ENCODE data around the gene PTPN4. TPM values are rescaled to one million over a fixed set of nuclear protein-coding genes. Genes with fewer than 3 reads are reported as not detected.

The PTPN4 gene
- total RNA-seq, 2 donors from 2014 or later, result 23.7 to 65.3 TPM

DNA sequence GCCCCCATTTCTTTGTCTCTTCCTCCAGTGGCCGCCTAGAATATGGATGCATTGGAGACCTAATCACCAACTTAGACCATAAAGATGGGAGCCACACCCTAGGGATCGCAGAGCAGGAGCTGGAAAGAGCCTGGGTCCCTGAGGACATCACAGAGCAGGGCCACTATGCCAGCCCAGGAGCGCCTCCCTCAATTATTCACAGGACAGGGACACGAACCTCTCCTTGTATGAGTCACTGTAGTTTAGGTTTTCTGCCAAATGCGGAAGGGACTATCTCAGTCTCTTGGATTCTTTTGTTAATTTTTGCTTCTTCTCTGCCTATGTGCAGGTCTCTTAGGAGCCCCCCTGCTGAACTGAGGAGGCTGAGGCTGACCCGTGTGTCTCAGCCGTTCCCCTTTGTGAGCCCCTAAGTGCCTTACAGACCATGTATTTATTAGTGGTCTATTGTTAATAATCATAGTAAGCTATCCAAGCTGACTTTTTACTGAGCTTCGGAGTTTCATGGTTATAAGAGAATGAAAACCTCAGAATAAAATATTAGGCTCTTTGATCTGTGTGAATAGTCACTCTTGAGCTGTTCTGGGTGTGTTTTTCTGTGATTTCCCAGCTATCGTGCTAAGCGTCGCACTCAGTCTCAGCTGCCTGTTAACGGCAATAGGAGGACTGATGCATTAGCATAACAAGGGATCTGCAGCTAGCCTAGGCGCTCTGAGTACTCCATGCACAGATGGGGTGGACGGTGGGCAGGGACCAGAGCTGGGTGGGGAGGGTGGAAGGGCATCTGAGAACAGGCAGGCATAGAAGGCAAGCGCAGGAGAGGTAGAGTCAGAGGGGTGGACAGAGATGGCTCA lies 12.7 kb upstream of the PTPN4 start:
- no peak overlapping the region for H3K4me3 ChIP-seq

DNA sequence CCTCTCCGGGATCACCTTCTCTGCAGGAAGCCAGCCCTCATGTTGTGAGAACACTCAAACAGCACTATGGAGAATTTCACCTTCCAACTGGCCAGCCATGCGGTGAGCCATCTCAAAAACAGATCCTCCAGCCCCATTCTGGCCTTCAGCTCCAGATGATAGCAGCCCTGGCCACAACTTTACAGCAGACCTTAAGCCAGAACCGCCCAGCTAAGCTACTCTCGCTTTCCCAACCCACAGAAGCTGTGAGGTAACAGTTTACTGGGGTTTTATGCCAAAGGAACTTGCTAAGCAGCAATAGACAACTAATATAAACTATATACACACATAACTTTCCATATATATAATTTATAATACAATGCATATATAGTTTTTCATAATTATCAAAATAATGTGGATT lies 11.6 kb upstream of the PTPN4 start:
- H3K4me1 ChIP-seq (replicated peaks), result no peaks in the 10 kb centered on the region
- H3K4me3 ChIP-seq, result no peak overlapping the region
- TF ChIP-seq POLR2AphosphoS5 (IDR thresholded peaks at IDR 0.05) (no peak), POLR2A (IDR thresholded peaks at IDR 0.05) (no peak)
- TF ChIP-seq, protein P1, sequence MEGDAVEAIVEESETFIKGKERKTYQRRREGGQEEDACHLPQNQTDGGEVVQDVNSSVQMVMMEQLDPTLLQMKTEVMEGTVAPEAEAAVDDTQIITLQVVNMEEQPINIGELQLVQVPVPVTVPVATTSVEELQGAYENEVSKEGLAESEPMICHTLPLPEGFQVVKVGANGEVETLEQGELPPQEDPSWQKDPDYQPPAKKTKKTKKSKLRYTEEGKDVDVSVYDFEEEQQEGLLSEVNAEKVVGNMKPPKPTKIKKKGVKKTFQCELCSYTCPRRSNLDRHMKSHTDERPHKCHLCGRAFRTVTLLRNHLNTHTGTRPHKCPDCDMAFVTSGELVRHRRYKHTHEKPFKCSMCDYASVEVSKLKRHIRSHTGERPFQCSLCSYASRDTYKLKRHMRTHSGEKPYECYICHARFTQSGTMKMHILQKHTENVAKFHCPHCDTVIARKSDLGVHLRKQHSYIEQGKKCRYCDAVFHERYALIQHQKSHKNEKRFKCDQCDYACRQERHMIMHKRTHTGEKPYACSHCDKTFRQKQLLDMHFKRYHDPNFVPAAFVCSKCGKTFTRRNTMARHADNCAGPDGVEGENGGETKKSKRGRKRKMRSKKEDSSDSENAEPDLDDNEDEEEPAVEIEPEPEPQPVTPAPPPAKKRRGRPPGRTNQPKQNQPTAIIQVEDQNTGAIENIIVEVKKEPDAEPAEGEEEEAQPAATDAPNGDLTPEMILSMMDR (IDR thresholded peaks at IDR 0.05), result no peak
- H3K9me3 ChIP-seq, result no peaks in the 10 kb centered on the region
- no peaks in the 10 kb centered on the region for H3K36me3 ChIP-seq
- intact Hi-C loops (cut with DNase I), result no loop called here
- no peak for DNase-seq (ENCODE audit: low spot score)
- WGBS, result 94% methylated on average over 4 of the region's 4 CpGs
- H3K27me3 ChIP-seq (replicated peaks; ENCODE audit: insufficient read depth), result no peaks in the 10 kb centered on the region
- no peak overlapping the region for H3K27ac ChIP-seq

More for the DNA sequence above, 12.7 kb upstream of the PTPN4 start:
- Histone ChIP-seq H3K27me3 (replicated peaks; ENCODE audit: insufficient read depth) (no peaks in the 10 kb centered on the region), H3K36me3 (no peaks in the 10 kb centered on the region), H3K9me3 (no peaks in the 10 kb centered on the region), H3K4me1 (replicated peaks) (no peaks in the 10 kb centered on the region), H3K27ac (no peak overlapping the region)
- intact Hi-C loops (cut with DNase I), result no loop called here
- no peak for DNase-seq (ENCODE audit: low spot score)
- 82% methylated on average over 15 of the region's 15 CpGs for WGBS
- TF ChIP-seq, protein P1 (IDR thresholded peaks at IDR 0.05), result no peak
- TF ChIP-seq POLR2AphosphoS5 (IDR thresholded peaks at IDR 0.05), result no peak
- TF ChIP-seq POLR2A (IDR thresholded peaks at IDR 0.05), result no peak

DNA sequence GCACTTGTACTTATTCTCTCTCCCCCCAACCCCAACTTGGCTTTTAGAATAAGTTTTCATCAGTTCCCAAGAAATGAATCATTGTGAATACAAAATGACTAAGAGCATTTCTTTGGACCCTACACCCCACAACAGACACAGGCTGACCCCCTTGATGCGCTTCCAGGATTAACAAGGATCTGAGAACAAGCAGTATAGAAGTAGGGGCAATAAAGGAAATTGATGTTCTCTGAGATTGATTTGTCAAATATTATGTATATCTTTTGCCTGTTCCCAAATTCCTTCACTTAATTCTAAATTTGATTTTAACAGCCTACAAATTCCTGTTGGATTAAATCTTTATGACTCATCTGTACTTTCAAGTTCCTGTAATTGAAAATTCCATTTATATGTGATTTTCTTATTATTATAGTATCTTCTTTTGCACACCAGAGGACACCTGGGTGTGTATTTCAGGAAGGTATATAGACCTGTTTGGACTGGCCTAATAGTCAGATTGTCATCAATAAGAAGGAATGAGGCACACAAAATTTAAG lies 10.2 kb upstream of the PTPN4 start:
- Histone ChIP-seq H3K4me3 (no peak overlapping the region), H3K27me3 (replicated peaks; ENCODE audit: insufficient read depth) (no peaks in the 10 kb centered on the region), H3K36me3 (no peaks in the 10 kb centered on the region), H3K9me3 (no peaks in the 10 kb centered on the region), H3K27ac (no peak overlapping the region), H3K4me1 (replicated peaks) (no peaks in the 10 kb centered on the region)
- TF ChIP-seq POLR2A (IDR thresholded peaks at IDR 0.05), result no peak
- no peak for TF ChIP-seq POLR2AphosphoS5 (IDR thresholded peaks at IDR 0.05)
- TF ChIP-seq, protein P1 (IDR thresholded peaks at IDR 0.05), result no peak
- no peak for DNase-seq (ENCODE audit: low spot score)
- WGBS, result 86% methylated on average over 1 of the region's 1 CpG
- intact Hi-C loops (cut with DNase I), result loop anchor here (10.0 kb wide), 1 partner anchor 195 kb away; no protein-coding TSS in a partner anchor

DNA sequence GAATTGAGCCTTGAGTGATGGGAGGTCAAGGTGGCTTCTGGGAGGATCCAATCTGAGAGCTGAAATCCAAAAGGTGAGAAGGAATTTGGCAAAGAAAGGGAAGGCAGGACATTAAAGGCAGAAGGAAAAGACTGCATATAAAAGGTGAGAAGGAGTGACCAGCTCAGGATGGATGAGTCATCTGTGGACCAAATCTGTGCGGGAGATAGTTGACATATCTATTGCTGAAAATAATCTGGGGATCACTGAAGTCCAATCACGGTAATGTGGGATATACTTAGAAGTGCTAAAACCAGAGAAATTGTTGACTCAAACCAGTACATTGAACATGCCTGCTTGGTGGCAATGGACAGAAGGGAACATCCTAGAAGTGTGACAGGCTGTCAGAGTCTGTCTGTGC lies 8.0 kb upstream of the PTPN4 start:
- no peaks in the 10 kb centered on the region for H3K27me3 ChIP-seq (replicated peaks; ENCODE audit: insufficient read depth)
- TF ChIP-seq POLR2A (IDR thresholded peaks at IDR 0.05), result no peak
- TF ChIP-seq, protein P1 (IDR thresholded peaks at IDR 0.05), result no peak
- 73% methylated on average over 2 of the region's 2 CpGs for WGBS
- no peaks in the 10 kb centered on the region for H3K4me1 ChIP-seq (replicated peaks)
- no peaks in the 10 kb centered on the region for H3K9me3 ChIP-seq
- H3K36me3 ChIP-seq, result no peaks in the 10 kb centered on the region
- no peak overlapping the region for H3K4me3 ChIP-seq
- DNase-seq (ENCODE audit: low spot score), result no peak
- intact Hi-C loops (cut with DNase I), result loop anchor here (2.0 to 10.0 kb wide), 2 partner anchors 193 to 425 kb away; no protein-coding TSS in a partner anchor
- H3K27ac ChIP-seq, result no peak overlapping the region
